Measurements from ENCODE around the gene MZF1. TPM values are rescaled to one million over a fixed set of nuclear protein-coding genes. Genes with fewer than 3 reads are reported as not detected.
"Not testable (repeated sequence)": the region's sequence is repeated elsewhere in the genome, so short reads cannot be mapped to it uniquely, and the experiment has no call there.

MZF1 gene
- total and polyA plus RNA-seq, 2 donors (not counting 1 experiment from before 2014, with no cell fraction given): 4.1 to 14.9 TPM

GRCh38 chr19:58544591-58545285, 28.4 kb downstream of the MZF1 start:
- Histone ChIP-seq H3K4me3 (replicated peaks in 1 of 4; ENCODE audit: control extremely low read depth in 1 of 4, insufficient read depth in 1 of 4, low read depth in 3 of 4, low read length in 4 of 4) (peak overlapping the region; percentile 90 to 96 (median 94)), H3K4me2 (ENCODE audit: extremely low read depth, insufficient read depth, low read length) (peak overlapping the region; percentile 72), H3K27me3 (ENCODE audit: control insufficient read depth, insufficient read depth, low read length) (no peaks in the 10 kb centered on the region), H3K9ac (ENCODE audit: insufficient read depth, low read length) (peak overlapping the region; percentile 85), H4K20me1 (ENCODE audit: control insufficient read depth, extremely low read depth, insufficient read depth, low read length) (peaks cover 7% of the 10 kb centered on the region), H2AFZ (ENCODE audit: low read length) (no peak overlapping the region), H3K9me3 (ENCODE audit: control insufficient read depth, insufficient read depth, low read depth, low read length) (no peaks in the 10 kb centered on the region), H3K27ac (ENCODE audit: insufficient read depth, low read length) (peak overlapping the region; percentile 96), H3K79me2 (ENCODE audit: control insufficient read depth, insufficient read depth, low read length) (peaks cover 50% of the 10 kb centered on the region), H3K36me3 (ENCODE audit: control insufficient read depth, insufficient read depth, low read length) (peaks cover 27% of the 10 kb centered on the region), H3K4me1 (ENCODE audit: control insufficient read depth, extremely low read depth, insufficient read depth, low read length) (peaks cover 9% of the 10 kb centered on the region)
- no peak for TF ChIP-seq EZH2 (IDR thresholded peaks at IDR 0.05; ENCODE audit: low read length, missing control alignments)
- no peak for TF ChIP-seq CTCF (conservative IDR thresholded peaks at IDR 0.05 in 1 of 2, IDR thresholded peaks at IDR 0.05 in 1 of 2; ENCODE audit: low read depth in 1 of 2, low read length in 2 of 2)
- DNase-seq (ENCODE audit: low read depth in 2 of 2): peak; percentile 32 to 52

- Histone ChIP-seq H3K9me3 (ENCODE audit: control insufficient read depth, insufficient read depth, low read depth, low read length) (no peaks in the 10 kb centered on the region), H3K36me3 (ENCODE audit: control insufficient read depth, insufficient read depth, low read length) (peaks cover 20% of the 10 kb centered on the region), H4K20me1 (ENCODE audit: control insufficient read depth, extremely low read depth, insufficient read depth, low read length) (peaks cover 7% of the 10 kb centered on the region), H3K4me1 (ENCODE audit: control insufficient read depth, extremely low read depth, insufficient read depth, low read length) (peaks cover 9% of the 10 kb centered on the region), H3K4me2 (ENCODE audit: extremely low read depth, insufficient read depth, low read length) (peak within 1 kb of the TSS; percentile 75), H3K9ac (ENCODE audit: insufficient read depth, low read length) (peak within 1 kb of the TSS; percentile 85), H3K79me2 (ENCODE audit: control insufficient read depth, insufficient read depth, low read length) (peaks cover 43% of the 10 kb centered on the region), H3K4me3 (replicated peaks in 1 of 4; ENCODE audit: control extremely low read depth in 1 of 4, insufficient read depth in 1 of 4, low read depth in 3 of 4, low read length in 4 of 4) (peak within 1 kb of the TSS; percentile 90 to 96 (median 94)), H3K27ac (ENCODE audit: insufficient read depth, low read length) (peak within 1 kb of the TSS; percentile 96), H3K27me3 (ENCODE audit: control insufficient read depth, insufficient read depth, low read length) (peaks cover 6% of the 10 kb centered on the region), H2AFZ (ENCODE audit: low read length) (peak within 1 kb of the TSS; percentile 73)
- TF ChIP-seq CTCF (conservative IDR thresholded peaks at IDR 0.05 in 1 of 2, IDR thresholded peaks at IDR 0.05 in 1 of 2; ENCODE audit: low read depth in 1 of 2, low read length in 2 of 2) (no peak), EZH2 (IDR thresholded peaks at IDR 0.05; ENCODE audit: low read length, missing control alignments) (no peak)
- DNase-seq (ENCODE audit: low read depth in 2 of 2): peak; percentile 99
Observed at GRCh38 chr19:58543826-58544590, 29.1 kb downstream of the MZF1 start, which contains the start of gene TRIM28. TRIM28 (plus strand) TSS chr19:58544064; CDS start chr19:58544758, 694 bp downstream.

GRCh38 chr19:58542641-58543372, 30.3 kb downstream of the MZF1 start:
- Histone ChIP-seq H3K27me3 (ENCODE audit: control insufficient read depth, insufficient read depth, low read length) (peaks cover 18% of the 10 kb centered on the region), H3K36me3 (ENCODE audit: control insufficient read depth, insufficient read depth, low read length) (peaks cover 11% of the 10 kb centered on the region), H3K79me2 (ENCODE audit: control insufficient read depth, insufficient read depth, low read length) (peaks cover 32% of the 10 kb centered on the region), H3K27ac (ENCODE audit: insufficient read depth, low read length) (peak overlapping the region; percentile 96)
- H3K9ac ChIP-seq (ENCODE audit: insufficient read depth, low read length); DNase-seq (ENCODE audit: low read depth in 2 of 2); H3K4me3 ChIP-seq (replicated peaks in 1 of 4; ENCODE audit: control extremely low read depth in 1 of 4, insufficient read depth in 1 of 4, low read depth in 3 of 4, low read length in 4 of 4); H3K4me1 ChIP-seq (ENCODE audit: control insufficient read depth, extremely low read depth, insufficient read depth, low read length); H3K4me2 ChIP-seq (ENCODE audit: extremely low read depth, insufficient read depth, low read length); H2AFZ ChIP-seq (ENCODE audit: low read length); H4K20me1 ChIP-seq (ENCODE audit: control insufficient read depth, extremely low read depth, insufficient read depth, low read length); H3K9me3 ChIP-seq (ENCODE audit: control insufficient read depth, insufficient read depth, low read depth, low read length): not testable (repeated sequence)

GRCh38 chr19:58539169-58539559, 34.0 kb downstream of the MZF1 start:
- not testable (repeated sequence) for DNase-seq (ENCODE audit: low read depth in 2 of 2); H4K20me1 ChIP-seq (ENCODE audit: control insufficient read depth, extremely low read depth, insufficient read depth, low read length); H3K79me2 ChIP-seq (ENCODE audit: control insufficient read depth, insufficient read depth, low read length); H3K9ac ChIP-seq (ENCODE audit: insufficient read depth, low read length); H3K4me3 ChIP-seq (replicated peaks in 1 of 4; ENCODE audit: control extremely low read depth in 1 of 4, insufficient read depth in 1 of 4, low read depth in 3 of 4, low read length in 4 of 4); H3K9me3 ChIP-seq (ENCODE audit: control insufficient read depth, insufficient read depth, low read depth, low read length); H2AFZ ChIP-seq (ENCODE audit: low read length); H3K4me2 ChIP-seq (ENCODE audit: extremely low read depth, insufficient read depth, low read length); H3K36me3 ChIP-seq (ENCODE audit: control insufficient read depth, insufficient read depth, low read length); H3K4me1 ChIP-seq (ENCODE audit: control insufficient read depth, extremely low read depth, insufficient read depth, low read length); H3K27ac ChIP-seq (ENCODE audit: insufficient read depth, low read length)
- peaks cover 27% of the 10 kb centered on the region for H3K27me3 ChIP-seq (ENCODE audit: control insufficient read depth, insufficient read depth, low read length)

Data from fibroblast of lung (primary cell).